IPS-NIHi11 (cell line): Measurements from ENCODE around the gene ZMAT2.
A peak's percentile ranks its signal among the peaks of the same experiment; 100 is the strongest.
"Not testable (repeated sequence)": the region's sequence is repeated elsewhere in the genome, so short reads cannot be mapped to it uniquely, and the experiment has no call there.

Source experiments
- DNase-seq: peaks from one replicate; pipeline ENCODE4 v3.0.0; 2012; ENCODE audit warnings: mixed read lengths, low spot score

ZMAT2 gene

GRCh38 chr5:140708787-140709186, 8.5 kb downstream of the ZMAT2 start:
- DNase-seq: not testable (repeated sequence)

- DNase-seq: peak; percentile 77
Measured at GRCh38 chr5:140710899-140711552, 10.8 kb downstream of the ZMAT2 start.

GRCh38 chr5:140711794-140712193, 11.5 kb downstream of the ZMAT2 start:
- no peak for DNase-seq

DNA sequence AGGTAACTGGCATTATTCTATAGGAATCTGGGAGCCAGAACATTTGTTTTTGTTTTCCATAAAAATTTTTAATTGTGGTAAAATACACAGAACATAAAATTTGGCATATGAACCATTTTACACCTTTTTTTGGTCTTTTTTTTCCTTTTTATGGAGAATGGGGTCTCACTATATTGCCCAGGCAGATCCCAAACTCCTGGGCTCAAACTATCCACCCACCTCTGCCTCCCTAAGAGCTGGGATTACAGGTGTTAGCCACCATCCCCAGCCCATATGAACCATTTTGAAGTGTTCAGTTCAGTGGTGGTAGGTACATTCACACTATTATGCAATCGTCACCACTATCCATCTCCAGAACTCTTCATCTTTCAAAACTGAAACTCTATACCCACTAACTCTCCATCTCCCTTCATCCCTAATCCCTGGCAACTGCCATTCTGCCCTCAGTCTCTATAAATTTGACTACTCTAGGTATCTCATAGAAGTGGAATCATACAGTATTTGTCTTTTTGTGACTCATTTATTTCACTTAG, 13.4 kb downstream of the ZMAT2 start:
- no peak for DNase-seq

DNA sequence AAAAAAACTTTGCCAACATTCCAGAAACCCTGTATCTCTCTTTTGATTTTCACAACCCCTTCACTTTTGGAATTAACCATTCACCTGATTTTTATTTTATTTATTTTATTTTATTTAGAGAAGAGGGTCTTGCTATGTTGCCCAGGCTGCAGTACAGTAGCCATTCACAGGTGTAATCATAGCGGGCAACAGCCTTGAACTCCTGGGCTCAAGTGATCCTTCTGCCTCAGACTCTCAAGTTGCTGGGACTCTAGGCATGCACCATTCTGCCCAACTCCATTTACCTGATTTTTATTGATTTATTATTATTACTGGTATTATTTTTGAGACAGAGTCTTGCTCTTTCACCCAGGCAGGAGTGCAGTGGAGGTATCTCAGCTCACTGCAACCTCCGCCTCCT, 16.0 kb downstream of the ZMAT2 start:
- not testable (repeated sequence) for DNase-seq

DNA sequence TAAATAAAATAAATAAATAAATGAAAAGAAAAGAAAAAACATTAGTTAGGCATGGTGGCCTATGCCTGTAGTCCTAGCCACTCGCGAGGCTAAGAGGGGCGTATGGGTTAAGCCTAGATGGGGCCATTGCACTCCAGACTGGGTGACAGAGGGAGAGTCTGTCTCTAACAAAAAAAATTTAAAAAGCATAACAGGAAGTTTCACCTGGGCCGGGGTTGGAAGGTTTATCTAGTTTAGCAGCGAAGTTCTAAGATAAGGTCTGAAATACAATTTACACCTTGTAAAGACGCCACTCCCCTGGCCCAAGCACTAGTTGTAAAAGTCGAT, 18.0 kb downstream of the ZMAT2 start:
- DNase-seq: no peak

DNA sequence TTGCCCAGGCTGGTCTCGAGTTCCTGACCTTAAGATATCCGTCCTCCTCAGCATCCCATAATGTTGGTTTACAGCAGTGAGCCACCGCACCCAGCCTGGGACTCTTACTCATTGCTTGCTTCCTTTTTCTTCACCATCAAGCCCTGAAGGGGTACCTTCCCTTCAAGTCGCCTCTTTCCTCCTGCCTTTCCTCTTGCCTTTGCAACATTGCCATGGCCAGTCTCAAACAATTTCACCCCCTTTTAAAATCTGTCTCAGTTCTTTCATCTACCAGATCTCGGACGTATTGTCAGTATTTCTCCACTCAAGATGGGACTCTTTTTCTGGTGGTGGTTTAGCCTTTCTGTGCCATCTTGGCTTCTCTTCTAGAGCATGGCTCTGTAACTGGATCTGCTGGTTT, 20.5 kb downstream of the ZMAT2 start:
- not testable (repeated sequence) for DNase-seq

DNA sequence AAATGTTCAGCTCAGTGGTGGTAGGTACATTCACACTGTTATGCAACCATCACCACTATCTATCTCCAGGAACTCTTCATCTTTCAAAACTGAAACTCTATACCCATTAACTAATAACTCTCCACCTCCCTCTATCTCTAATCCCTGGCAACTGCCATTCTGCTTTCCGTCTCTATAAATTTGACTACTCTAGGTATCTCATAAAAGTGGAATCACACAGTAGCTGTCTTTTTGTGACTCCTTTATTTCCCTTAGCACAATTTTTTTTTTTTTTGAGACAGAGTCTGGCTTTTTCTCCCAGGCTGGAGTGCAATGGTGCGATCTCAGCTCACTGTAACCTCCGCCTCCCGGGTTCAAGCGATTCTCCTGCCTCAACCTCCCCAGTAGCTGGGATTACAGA, 21.1 kb downstream of the ZMAT2 start:
- not testable (repeated sequence) for DNase-seq

- DNase-seq: peak; percentile 74
Measured at GRCh38 chr5:140725799-140726471, 25.7 kb downstream of the ZMAT2 start.

- no peak for DNase-seq
Measured at GRCh38 chr5:140733098-140733497, 32.9 kb downstream of the ZMAT2 start.

GRCh38 chr5:140734354-140734753, 34.1 kb downstream of the ZMAT2 start:
- DNase-seq: peak; percentile 11

- no peak for DNase-seq
Measured at GRCh38 chr5:140737486-140737885, 37.2 kb downstream of the ZMAT2 start.

- no peak for DNase-seq
Measured at GRCh38 chr5:140741967-140742366, 41.7 kb downstream of the ZMAT2 start.

DNA sequence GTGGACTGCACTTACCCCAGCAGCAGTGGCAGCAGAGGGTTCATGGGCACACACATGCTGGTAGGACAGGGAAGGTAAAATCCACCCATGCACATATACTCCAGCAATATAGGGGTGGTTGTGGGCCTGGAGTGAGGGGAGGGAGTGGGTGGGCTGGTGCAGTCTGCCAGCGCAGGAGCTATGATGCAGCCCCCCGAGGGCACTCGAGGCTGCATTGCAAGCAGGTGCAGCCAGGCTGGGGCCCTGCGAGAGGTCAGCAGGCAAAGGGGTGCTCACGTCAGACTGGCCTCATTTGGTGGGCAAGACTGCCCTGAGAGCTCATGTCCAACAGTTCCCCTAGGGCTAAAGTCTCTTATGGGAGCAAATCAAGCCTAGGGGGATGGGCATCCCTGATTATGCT, 53.3 kb downstream of the ZMAT2 start:
- DNase-seq: no peak
